Heart left ventricle (tissue), 13 donors: ENCODE data around the gene LTO1.

Source experiments
- CTCF ChIP-seq, 12 donors: fragments of 200-600 bp; sonication (generic) in 4 of 12; IDR thresholded peaks; one replicate each; pipeline versions ENCODE4 v1.5.0 to v1.8.0; 2018 to 2022; ENCODE audit warnings: antibody characterized with exemption in 12 of 12, mild to moderate bottlenecking in 5 of 12
- POLR2A ChIP-seq, 2 donors: fragments of 450-650 bp; IDR thresholded peaks; one replicate each; pipeline ENCODE4 v1.6.1; 2017; ENCODE audit warnings: antibody characterized with exemption in 2 of 2, mild to moderate bottlenecking in 2 of 2, moderate library complexity in 2 of 2
- donor health status: ischemic (EF 13 %, LVEDD 7.1; RV severe dilation, severe dysfunction).
- donor health status: DM: no; HTN: yes; CAD: no.
- donor health status: DM: no; HTN: no; CAD: no.
- donor health status: ischemic (EF 25% LVEDD 6.9; RV normal size, moderate dysfunction).
- donor health status: ischemic (EF 25% LVEDD 5.7; RV mildly dilated, moderate dysfunction).
- donor health status: ischemic (EF 35%, LVEDD 5.7; RV mildly dilated, moderate dysfunction).
- donor health status: nonischemic (EF 11% LVEDD 7.7; RV severe dilation, severe dysfunction).
- donor health status: DM: yes; HTN: yes; CAD: no.
- donor health status: PGD.
- donor health status: ischemic (EF 29% LVEDD 5.4; RV normal size, mild dysfunction).
- donor health status: nonischemic (EF 23%, LVEDD 6.1; RV moderate dilation, normal function).

GRCh38 chr11:69677749-69678148 lies 2.6 kb upstream of the LTO1 start:
- no peak for TF ChIP-seq POLR2A (IDR thresholded peaks at IDR 0.05)
- no peak for TF ChIP-seq CTCF (IDR thresholded peaks at IDR 0.05)
